Skeletal muscle satellite cell (primary cell): ENCODE measurements around the gene SLC29A4.
"Not testable (repeated sequence)": the region's sequence is repeated elsewhere in the genome, so short reads cannot be mapped to it uniquely, and the experiment has no call there.

Source experiments
- H3K27me3 ChIP-seq: 2 replicates; pipeline ENCODE4 v1.7.0; 2013; ENCODE audit warnings: low read length; ENCODE audit not compliant: control insufficient read depth, insufficient read depth
- H3K36me3 ChIP-seq: 2 replicates; pipeline ENCODE4 v1.7.0; 2013; ENCODE audit warnings: mild to moderate bottlenecking, control low read depth, low read length; ENCODE audit not compliant: insufficient read depth
- H3K4me1 ChIP-seq: 2 replicates; pipeline ENCODE4 v1.7.0; 2013; ENCODE audit warnings: low read length; ENCODE audit not compliant: control insufficient read depth, insufficient read depth
- H3K4me2 ChIP-seq: 2 replicates; pipeline ENCODE4 v1.7.0; 2013; ENCODE audit warnings: mild to moderate bottlenecking, low read length
- H3K4me3 ChIP-seq: 2 replicates; pipeline ENCODE4 v1.7.0; 2013; ENCODE audit warnings: low read length
- H3K9ac ChIP-seq: 2 replicates; pipeline ENCODE4 v1.7.0; 2013; ENCODE audit warnings: mild to moderate bottlenecking, low read depth, low read length, moderate library complexity
- H3K9me3 ChIP-seq: replicated peaks from 2 replicates; pipeline ENCODE4 v1.7.0; 2013; ENCODE audit warnings: mild to moderate bottlenecking, control low read depth, low read length

Gene SLC29A4

GRCh38 chr7:5289355-5289754 lies 6.6 kb downstream of the SLC29A4 start:
- H3K36me3 ChIP-seq: no peaks in the 10 kb centered on the region
- H3K4me3 ChIP-seq: no peak overlapping the region
- no peak overlapping the region for H3K9ac ChIP-seq
- peaks cover 5% of the 10 kb centered on the region for H3K27me3 ChIP-seq
- no peaks in the 10 kb centered on the region for H3K9me3 ChIP-seq
- peaks cover 5% of the 10 kb centered on the region for H3K4me1 ChIP-seq
- no peak overlapping the region for H3K4me2 ChIP-seq

DNA sequence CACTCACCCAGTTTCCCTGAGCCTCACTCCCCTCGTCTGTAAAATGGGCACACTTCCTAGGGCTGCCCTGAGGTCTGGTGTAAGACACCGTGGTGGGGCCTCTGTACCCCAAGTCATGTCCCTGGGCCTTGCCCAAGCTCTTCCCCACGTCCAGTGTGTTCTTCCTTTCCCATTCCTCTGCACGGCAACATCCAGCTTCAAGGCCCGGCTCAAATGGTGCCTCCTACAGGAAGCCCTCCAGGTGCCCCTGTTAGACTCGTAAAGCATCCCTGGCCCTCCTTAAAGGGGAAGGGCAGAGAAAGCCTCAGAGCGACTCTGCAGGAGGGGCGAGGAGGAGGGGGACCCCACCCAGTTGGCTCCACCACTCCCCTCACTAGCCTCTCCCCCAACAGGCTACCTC lies 8.6 kb downstream of the SLC29A4 start:
- no peaks in the 10 kb centered on the region for H3K36me3 ChIP-seq
- no peaks in the 10 kb centered on the region for H3K4me1 ChIP-seq
- no peak overlapping the region for H3K4me2 ChIP-seq
- H3K4me3 ChIP-seq: no peak overlapping the region
- H3K27me3 ChIP-seq: peaks cover 8% of the 10 kb centered on the region
- no peaks in the 10 kb centered on the region for H3K9me3 ChIP-seq
- H3K9ac ChIP-seq: no peak overlapping the region

GRCh38 chr7:5291711-5292335 lies 9.1 kb downstream of the SLC29A4 start:
- not testable (repeated sequence) for H3K4me2 ChIP-seq, H3K36me3 ChIP-seq, H3K27me3 ChIP-seq, H3K4me1 ChIP-seq, H3K9me3 ChIP-seq, H3K4me3 ChIP-seq, H3K9ac ChIP-seq

- H3K4me3 ChIP-seq: no peak overlapping the region
- H3K4me1 ChIP-seq: no peaks in the 10 kb centered on the region
- H3K9ac ChIP-seq: no peak overlapping the region
- H3K9me3 ChIP-seq: no peaks in the 10 kb centered on the region
- H3K4me2 ChIP-seq: no peak overlapping the region
- peaks cover 6% of the 10 kb centered on the region for H3K27me3 ChIP-seq
- no peaks in the 10 kb centered on the region for H3K36me3 ChIP-seq
Measured at GRCh38 chr7:5294169-5294987, 11.6 kb downstream of the SLC29A4 start.

DNA sequence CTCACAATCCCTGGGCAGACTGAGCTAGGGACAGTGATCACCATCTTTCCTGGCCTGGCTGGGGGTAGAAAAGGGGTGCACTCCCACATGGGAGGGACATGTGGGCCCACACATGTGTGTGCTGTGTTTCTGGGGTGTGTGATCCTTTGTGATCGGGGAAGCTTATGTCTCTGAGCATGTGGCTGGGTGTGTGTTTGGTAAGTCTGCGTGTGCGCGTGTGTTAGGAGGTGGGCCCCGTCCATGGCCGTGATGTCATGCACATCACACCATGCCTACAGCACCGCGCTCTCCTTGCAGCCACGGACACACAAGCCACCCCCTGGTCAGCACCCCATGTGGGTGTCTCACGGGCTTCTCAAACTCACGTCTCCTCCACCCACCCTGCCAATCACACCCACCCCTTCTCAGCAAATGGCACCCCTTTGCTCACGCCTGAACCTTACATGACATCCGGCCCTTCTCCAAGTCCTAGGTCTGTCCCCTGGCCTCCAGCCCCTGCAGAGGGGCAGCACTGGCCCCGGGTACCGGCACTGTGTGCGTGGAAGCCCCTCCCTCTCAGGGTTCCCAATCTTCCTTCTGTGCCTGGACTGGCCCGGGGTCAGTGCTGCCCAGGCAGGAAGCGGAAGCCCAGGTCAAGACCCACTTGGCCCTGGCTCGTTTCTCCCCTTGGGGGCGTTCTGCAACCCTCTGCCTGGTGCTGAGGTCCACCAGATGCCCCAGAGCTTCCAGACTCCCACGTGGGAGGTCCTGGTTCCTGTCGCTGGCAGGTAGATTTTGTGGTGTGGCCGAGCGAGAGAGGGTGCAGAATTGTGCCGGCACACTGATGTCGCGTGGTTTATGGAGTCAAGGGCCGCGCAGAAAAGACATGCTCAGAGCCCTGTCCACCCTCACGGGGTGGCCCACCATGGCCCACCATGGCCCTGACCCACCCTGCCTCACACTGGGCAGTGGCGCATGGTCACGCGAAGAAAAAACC lies 12.6 kb downstream of the SLC29A4 start:
- Histone ChIP-seq H3K4me3 (no peak overlapping the region), H3K27me3 (peaks cover 3% of the 10 kb centered on the region), H3K4me2 (no peak overlapping the region), H3K9me3 (no peaks in the 10 kb centered on the region), H3K9ac (no peak overlapping the region), H3K4me1 (no peaks in the 10 kb centered on the region), H3K36me3 (no peaks in the 10 kb centered on the region)

DNA sequence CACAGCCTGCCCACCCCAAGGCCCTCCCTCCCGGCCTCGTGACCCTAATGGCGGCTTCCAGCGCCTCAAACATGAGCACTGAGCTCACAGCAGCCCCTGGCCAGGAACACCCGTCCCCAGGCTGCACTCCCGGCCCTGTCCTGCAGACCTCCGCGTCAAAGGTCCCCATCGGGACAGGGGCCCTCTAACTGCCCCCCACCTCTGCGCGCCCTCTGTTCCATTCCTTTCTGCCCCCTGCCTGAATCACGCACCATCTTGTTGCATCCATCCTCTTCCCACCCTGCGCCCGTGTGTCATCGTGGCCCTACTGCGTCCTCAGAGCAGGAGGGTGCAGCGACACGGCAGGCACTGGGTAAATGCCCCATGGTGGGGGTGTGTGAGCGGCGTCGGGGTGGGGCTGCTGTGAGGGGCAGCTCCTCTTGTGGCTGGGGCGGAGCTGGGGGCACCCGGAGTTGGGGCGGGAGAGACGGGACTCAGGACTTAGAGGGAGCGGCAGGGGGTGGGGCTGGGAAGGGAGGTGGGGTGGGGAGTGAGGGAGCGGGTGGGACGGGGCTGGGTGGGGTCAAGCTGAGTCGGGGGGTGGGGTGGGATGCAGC lies 13.4 kb downstream of the SLC29A4 start:
- Histone ChIP-seq H3K36me3 (no peaks in the 10 kb centered on the region), H3K4me2 (no peak overlapping the region), H3K27me3 (peaks cover 3% of the 10 kb centered on the region), H3K9me3 (no peaks in the 10 kb centered on the region), H3K4me1 (no peaks in the 10 kb centered on the region), H3K9ac (no peak overlapping the region), H3K4me3 (no peak overlapping the region)

- H3K9me3 ChIP-seq: no peaks in the 10 kb centered on the region
- H3K27me3 ChIP-seq: peaks cover 3% of the 10 kb centered on the region
- H3K9ac ChIP-seq: no peak overlapping the region
- H3K4me1 ChIP-seq: no peaks in the 10 kb centered on the region
- no peak overlapping the region for H3K4me3 ChIP-seq
- no peaks in the 10 kb centered on the region for H3K36me3 ChIP-seq
- no peak overlapping the region for H3K4me2 ChIP-seq
Measured at GRCh38 chr7:5296611-5297226, 14.0 kb downstream of the SLC29A4 start.

DNA sequence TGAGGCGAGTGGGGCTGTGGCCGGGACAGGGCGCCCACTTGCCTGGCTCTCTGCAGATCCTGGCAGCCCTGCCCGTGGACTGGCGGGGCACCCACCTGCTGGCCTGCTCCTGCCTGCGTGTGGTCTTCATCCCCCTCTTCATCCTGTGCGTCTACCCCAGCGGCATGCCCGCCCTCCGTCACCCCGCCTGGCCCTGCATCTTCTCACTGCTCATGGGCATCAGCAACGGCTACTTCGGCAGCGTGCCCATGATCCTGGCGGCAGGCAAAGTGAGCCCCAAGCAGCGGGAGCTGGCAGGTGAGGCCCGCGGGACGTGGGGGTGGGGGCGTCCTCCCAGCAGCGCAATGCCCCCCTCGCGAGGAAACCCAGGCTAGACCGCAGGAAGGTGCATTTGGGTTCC lies 17.6 kb downstream of the SLC29A4 start:
- H3K36me3 ChIP-seq: no peaks in the 10 kb centered on the region
- H3K9ac ChIP-seq: no peak overlapping the region
- H3K4me2 ChIP-seq: no peak overlapping the region
- no peaks in the 10 kb centered on the region for H3K9me3 ChIP-seq
- no peaks in the 10 kb centered on the region for H3K27me3 ChIP-seq
- H3K4me3 ChIP-seq: no peak overlapping the region
- H3K4me1 ChIP-seq: no peaks in the 10 kb centered on the region

DNA sequence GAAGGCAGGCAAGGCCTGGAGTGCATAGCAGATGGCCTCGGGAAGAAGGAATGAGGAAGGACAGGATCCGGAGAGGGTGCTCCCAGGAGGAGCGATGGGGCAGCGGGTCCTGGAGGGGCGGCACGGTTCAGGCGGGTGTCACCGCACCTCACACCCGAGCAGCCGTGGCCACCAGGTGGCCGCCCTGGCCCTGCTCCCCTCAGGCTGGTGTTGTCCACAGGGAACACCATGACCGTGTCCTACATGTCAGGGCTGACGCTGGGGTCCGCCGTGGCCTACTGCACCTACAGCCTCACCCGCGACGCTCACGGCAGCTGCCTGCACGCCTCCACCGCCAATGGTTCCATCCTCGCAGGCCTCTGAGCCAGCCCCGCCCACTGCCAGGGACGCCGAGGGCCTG lies 19.8 kb downstream of the SLC29A4 start:
- Histone ChIP-seq H3K9me3 (no peaks in the 10 kb centered on the region), H3K9ac (no peak overlapping the region), H3K4me2 (no peak overlapping the region), H3K27me3 (no peaks in the 10 kb centered on the region), H3K36me3 (no peaks in the 10 kb centered on the region), H3K4me3 (no peak overlapping the region), H3K4me1 (no peaks in the 10 kb centered on the region)

- H3K36me3 ChIP-seq: no peaks in the 10 kb centered on the region
- no peak overlapping the region for H3K9ac ChIP-seq
- H3K4me3 ChIP-seq: no peak overlapping the region
Measured at GRCh38 chr7:5303061-5303460, 20.3 kb downstream of the SLC29A4 start.

More at GRCh38 chr7:5303061-5303460, 20.3 kb downstream of the SLC29A4 start:
- Histone ChIP-seq H3K9me3 (no peaks in the 10 kb centered on the region), H3K4me2 (no peak overlapping the region), H3K4me1 (no peaks in the 10 kb centered on the region), H3K27me3 (no peaks in the 10 kb centered on the region)
